SHP77 treated with DMSO at 0.1 percent for 48 hours (cell line): ENCODE measurements around the gene SPIN2B.

ENCODE experiments used
- DNase-seq: peaks from one replicate; lab custom pipeline; 2025; lab: John Stamatoyannopoulos, UW

SPIN2B gene

DNA sequence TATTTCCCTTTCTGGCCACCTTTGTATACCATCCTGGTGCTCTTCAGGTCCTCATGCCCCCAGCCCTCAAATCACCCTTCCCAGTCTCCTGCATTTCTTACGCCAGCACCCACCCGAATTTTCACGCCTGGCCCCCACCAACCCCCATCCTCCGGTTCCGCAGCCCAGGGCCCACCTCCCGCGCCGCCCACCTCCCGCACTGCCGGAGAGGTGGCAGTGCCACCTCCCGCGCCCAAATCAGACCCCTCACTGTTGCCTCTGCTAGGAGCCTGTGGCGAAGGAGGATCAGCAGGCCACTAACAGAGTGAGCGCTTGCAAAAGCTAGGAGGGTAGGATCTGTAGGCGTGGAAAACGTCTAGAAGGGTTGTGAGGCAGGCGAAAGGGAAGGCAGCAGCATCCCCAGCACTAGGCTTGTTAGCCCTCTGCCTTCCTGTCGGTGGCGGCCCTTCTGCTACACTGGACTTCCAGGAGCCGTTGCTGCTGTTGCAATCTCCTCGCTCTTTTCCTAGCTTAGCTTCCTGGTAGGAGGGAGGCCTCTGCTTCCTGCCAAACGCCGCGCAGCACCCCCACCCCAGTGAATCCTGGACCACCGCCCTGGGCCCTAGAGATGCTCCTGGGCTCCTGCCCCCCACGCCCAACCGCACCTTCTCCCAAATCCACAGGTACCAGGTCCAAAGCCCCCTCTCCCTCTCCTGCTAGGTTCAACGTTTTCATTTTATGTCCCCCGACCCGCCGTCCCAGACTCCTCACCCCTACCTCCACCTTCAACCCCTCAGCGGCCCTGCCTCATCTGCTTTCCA, 51.0 kb downstream of the SPIN2B start:
- no peak for DNase-seq
